ENCODE data around the gene DYNLT3.
A peak's percentile ranks its signal among the peaks of the same experiment; 100 is the strongest.

- TF ChIP-seq CTCF (IDR thresholded peaks at IDR 0.05) (peak; percentile 70 to 90 (median 84)), POLR2A (IDR thresholded peaks at IDR 0.05) (no peak)
These were observed 22.0 kb downstream of the DYNLT3 start for GRCh38 chrX:37825215-37825842.
